ENCODE data around the gene MEI1.

Gene MEI1

GRCh38 chr22:41842996-41843970 lies 144.0 kb downstream of the MEI1 start:
- DNase-seq: peak in 1 of 5 donors; percentile 76

- DNase-seq: no peak
Measured at GRCh38 chr22:41844036-41844435, 144.7 kb downstream of the MEI1 start.

- no peak for DNase-seq
Measured at GRCh38 chr22:41844513-41844912, 145.2 kb downstream of the MEI1 start.

- no peak for DNase-seq
Measured at GRCh38 chr22:41845380-41846267, 146.3 kb downstream of the MEI1 start.

GRCh38 chr22:41846268-41846987 lies 147.1 kb downstream of the MEI1 start:
- no peak for DNase-seq

- DNase-seq: no peak
Measured at GRCh38 chr22:41847300-41847699, 148.0 kb downstream of the MEI1 start.

GRCh38 chr22:41848468-41848867 lies 149.2 kb downstream of the MEI1 start:
- DNase-seq: no peak

All from T-helper 1 cell (primary cell).